K562 (cell line): ENCODE measurements around the gene TSPAN15. TPM values are rescaled to one million over a fixed set of nuclear protein-coding genes. Genes with fewer than 3 reads are reported as not detected.

Source experiments
- ATAC-seq: fragments of 200-7000 bp; cut with Tn5 transposase; 3 replicates; pipeline ENCODE4 v1.9.1; 2020; ENCODE audit warnings: moderate library complexity
- BruUV-seq: library from RNA; stranded (reverse); fragments of 400-500 nt; replicated peaks from 2 replicates; lab custom pipeline; 2021; lab: Mats Ljungman, UMichigan
- CTCF ChIA-PET: fragments of 300-600 bp; formaldehyde crosslinking; extraction: SDS; loops from one replicate; lab custom pipeline; 2021; ENCODE audit warnings: low intra/inter-chr PET ratio; lab: Yijun Ruan, JAX
- POLR2A ChIA-PET: fragments of 300-600, 350-650 bp; sonication (Branson Sonifier 250); formaldehyde crosslinking; extraction: SDS; loops from one replicate; lab custom pipeline; 2021; ENCODE audit warnings: antibody characterized with exemption, inconsistent platforms; lab: Yijun Ruan, JAX
- DNase-seq, 4 experiments: peaks; one replicate each; pipeline versions ENCODE4 v3.0.0 to v3.0.0-alpha.2; 2011 to 2018; ENCODE audit warnings: low spot score in 3 of 4, mixed read lengths in 3 of 4; ENCODE audit errors: extremely low read depth in 1 of 4
- FAIRE-seq: peaks from 2 replicates; lab custom pipeline; 2011; peaks lifted over from hg19 to GRCh38; lab: Jason Lieb, UNC
- H2AFZ ChIP-seq: 2 replicates; pipeline ENCODE4 v1.6.0; 2011; ENCODE audit warnings: low read depth, low read length, control low read depth, inconsistent platforms
- H3K27ac ChIP-seq: fragments of 200-600 bp; 3 replicates; pipeline ENCODE4 v1.8.0; 2011; ENCODE audit warnings: low read depth, mild to moderate bottlenecking, control low read depth, inconsistent platforms, low read length, moderate library complexity, mixed read lengths; ENCODE audit errors: extremely low read depth
- H3K27me3 ChIP-seq, 2 experiments: fragments of 300-600 bp in 1 of 2; 2 replicates in 1 of 2; 3 replicates in 1 of 2; pipeline versions ENCODE4 v1.6.0 to v1.8.0; 2011; ENCODE audit warnings: inconsistent platforms in 2 of 2, low read length in 2 of 2, mild to moderate bottlenecking in 1 of 2, mixed read lengths in 1 of 2, moderate library complexity in 1 of 2; ENCODE audit not compliant: control insufficient read depth in 2 of 2, insufficient read depth in 2 of 2
- H3K36me3 ChIP-seq: fragments of 300-600 bp; 3 replicates; pipeline ENCODE4 v1.8.0; 2011; ENCODE audit warnings: mild to moderate bottlenecking, low read length, inconsistent platforms; ENCODE audit not compliant: control insufficient read depth, insufficient read depth
- H3K4me1 ChIP-seq, 2 experiments: fragments of 200-600 bp in 1 of 2; replicated peaks in 1 of 2; 2 replicates in 1 of 2; 3 replicates in 1 of 2; pipeline versions ENCODE4 v1.5.1 to v1.8.0; 2011; ENCODE audit warnings: inconsistent platforms in 2 of 2, low read length in 2 of 2, mild to moderate bottlenecking in 1 of 2, mixed read lengths in 1 of 2, moderate library complexity in 1 of 2; ENCODE audit not compliant: control insufficient read depth in 2 of 2, insufficient read depth in 2 of 2
- H3K4me2 ChIP-seq: 2 replicates; pipeline ENCODE4 v1.6.1; 2011; ENCODE audit warnings: low read length, control low read depth, inconsistent platforms, mixed read lengths; ENCODE audit not compliant: insufficient read depth
- H3K4me3 ChIP-seq: fragments of 200-600 bp; sonication (generic), shearing (Covaris generic); 2 replicates; pipeline ENCODE4 v1.5.1; 2016; ENCODE audit warnings: control low read depth, inconsistent platforms
- H3K79me2 ChIP-seq: fragments of 200-600 bp; 3 replicates; pipeline ENCODE4 v1.8.0; 2011; ENCODE audit warnings: low read length, inconsistent platforms; ENCODE audit not compliant: control insufficient read depth, insufficient read depth
- H3K9ac ChIP-seq, 2 experiments: 2 replicates each; pipeline versions ENCODE4 v1.6.0 to v1.6.1; 2011; ENCODE audit warnings: low read depth in 2 of 2, low read length in 2 of 2, control low read depth in 1 of 2, inconsistent platforms in 1 of 2, mild to moderate bottlenecking in 1 of 2, mixed read lengths in 1 of 2; ENCODE audit not compliant: insufficient read depth in 1 of 2
- H3K9me1 ChIP-seq: one replicate; pipeline ENCODE4 v1.6.0; 2011; ENCODE audit warnings: inconsistent platforms, mild to moderate bottlenecking, low read length, moderate library complexity; ENCODE audit not compliant: control insufficient read depth, insufficient read depth
- H3K9me3 ChIP-seq: replicated peaks from 2 replicates; pipeline ENCODE4 v1.5.1; 2011; ENCODE audit warnings: low read depth, low read length, inconsistent platforms; ENCODE audit not compliant: control insufficient read depth, insufficient read depth
- H4K20me1 ChIP-seq: replicated peaks from 2 replicates; pipeline ENCODE4 v1.6.1; 2011; ENCODE audit warnings: low read length, inconsistent platforms, mixed read lengths; ENCODE audit not compliant: control insufficient read depth, insufficient read depth
- ATF3 ChIP-seq, 2 experiments: fragments of 450-650 bp in 1 of 2; sonication (generic) in 1 of 2; formaldehyde crosslinking in 1 of 2; IDR thresholded peaks in 1 of 2; conservative IDR thresholded peaks in 1 of 2; 2 replicates each; pipeline versions ENCODE4 v1.6.1 to v1.8.1; 2016 to 2023; ENCODE audit warnings: mild to moderate bottlenecking in 2 of 2, moderate library complexity in 2 of 2, inconsistent platforms in 1 of 2, missing genetic modification reagents in 1 of 2
- BRD4 ChIP-seq: fragments of 200-600 bp; sonication (generic); IDR thresholded peaks from 2 replicates; pipeline ENCODE4 v1.6.1; 2017; ENCODE audit warnings: inconsistent platforms
- CEBPG ChIP-seq, 3 experiments: fragments of 200-800 bp in 1 of 3; sonication (Bioruptor generic) in 1 of 3; sonication (generic) in 1 of 3; formaldehyde crosslinking in 1 of 3; IDR thresholded peaks in 2 of 3; conservative IDR thresholded peaks in 1 of 3; 2 replicates each; pipeline versions ENCODE4 v1.6.1 to v1.8.0; 2016 to 2022; ENCODE audit warnings: missing compliant biosample characterization in 2 of 3, missing genetic modification characterization in 2 of 3, mild to moderate bottlenecking in 1 of 3, missing genetic modification reagents in 1 of 3
- EWSR1 ChIP-seq: fragments of 450-650 bp; IDR thresholded peaks from 2 replicates; pipeline ENCODE4 v1.6.1; 2018; ENCODE audit warnings: borderline replicate concordance, mild to moderate bottlenecking, low read depth, moderate library complexity; ENCODE audit not compliant: partially characterized antibody
- HLTF ChIP-seq: fragments of 450-650 bp; IDR thresholded peaks from 2 replicates; pipeline ENCODE4 v1.6.1; 2016
- KHSRP ChIP-seq: fragments of 450-650 bp; IDR thresholded peaks from 2 replicates; pipeline ENCODE4 v1.6.1; 2017
- KLF6 ChIP-seq: fragments of 250-450 bp; sonication (Bioruptor Pico); IDR thresholded peaks from 2 replicates; pipeline ENCODE4 v1.4.0; 2020; ENCODE audit warnings: mild to moderate bottlenecking, moderate library complexity, borderline replicate concordance
- MTA2 ChIP-seq: fragments of 450-650 bp; IDR thresholded peaks from 2 replicates; pipeline ENCODE4 v1.6.1; 2016; ENCODE audit warnings: low read depth
- NEUROD1 ChIP-seq: fragments of 150-350 bp; IDR thresholded peaks from 2 replicates; pipeline ENCODE4 v1.6.1; 2014; ENCODE audit warnings: borderline replicate concordance, low read length, low read depth; ENCODE audit not compliant: partially characterized antibody
- RBM25 ChIP-seq: fragments of 200-400 bp; formaldehyde crosslinking; IDR thresholded peaks from 2 replicates; pipeline ENCODE4 v1.6.1; 2018; ENCODE audit warnings: low read length, low read depth, moderate library complexity; ENCODE audit not compliant: severe bottlenecking
- SMARCA5 ChIP-seq: fragments of 450-650 bp; IDR thresholded peaks from 2 replicates; pipeline ENCODE4 v1.6.1; 2016
- ZNF384 ChIP-seq: IDR thresholded peaks from 2 replicates; pipeline ENCODE4 v1.6.1; 2012; ENCODE audit warnings: low read depth, low read length, improper control_type of control experiment
- ZNF511 ChIP-seq: sonication (generic); formaldehyde crosslinking; IDR thresholded peaks from 2 replicates; pipeline ENCODE4 v1.8.0; 2022; ENCODE audit warnings: mild to moderate bottlenecking, missing genetic modification reagents
- ZNF561 ChIP-seq: fragments of 450-650 bp; formaldehyde crosslinking; conservative IDR thresholded peaks from 2 replicates; pipeline ENCODE4 v1.4.0; 2020; ENCODE audit warnings: mild to moderate bottlenecking, moderate library complexity
- in situ Hi-C: fragments of 300-500 bp; cut with MboI; formaldehyde crosslinking; loops from 4 replicates; pipeline ENCODE4 v1.15.0; 2018; ENCODE audit warnings: inconsistent platforms, mixed read lengths
- intact Hi-C: fragments of 100-400 bp; cut with micrococcal nuclease; formaldehyde crosslinking; loops from 2 replicates; pipeline ENCODE4 v1.14.2; 2022
- polyA plus RNA-seq, 8 experiments: library from polyadenylated mRNA; depleted of rRNA in 4 of 8; stranded (reverse) in 5 of 8; unstranded in 3 of 8; fragments of >200 nt; fragmentation: Nextera tagmentation in 2 of 8; fragmentation: Illumina TruSeq in 1 of 8; extraction: Ambion mirVana in 2 of 8; extraction: Trizol in 1 of 8; gene quantifications; 2 replicates each; pipeline versions ENCODE4 v1.2.1 to v1.2.3, GENCODE V29; 2011 to 2014; ENCODE audit warnings: inconsistent platforms in 1 of 8, missing spikeins in 1 of 8
- total RNA-seq, 7 experiments: library from RNA; depleted of rRNA in 6 of 7; stranded (reverse); fragments of >200 nt in 6 of 7; fragmentation: Illumina TruSeq in 2 of 7; extraction: Trizol in 2 of 7; gene quantifications; 2 replicates each; pipeline versions ENCODE4 v1.2.1 to v1.2.3, GENCODE V29; 2011 to 2021; ENCODE audit warnings: low replicate concordance in 1 of 7
- TF ChIP-seq, protein P1 (sequence below): fragments of 250-450 bp; sonication (Bioruptor Pico); IDR thresholded peaks from 2 replicates; pipeline ENCODE4 v1.4.0; 2020; ENCODE audit warnings: mild to moderate bottlenecking
- TF ChIP-seq, protein P2 (sequence below): fragments of 450-650 bp; IDR thresholded peaks from 2 replicates; pipeline ENCODE4 v1.6.1; 2017; ENCODE audit warnings: antibody characterized with exemption
- TF ChIP-seq, protein P3 (sequence below): fragments of 250-450 bp; sonication (Bioruptor Pico); IDR thresholded peaks from 2 replicates; pipeline ENCODE4 v1.9.0; 2021; ENCODE audit warnings: mild to moderate bottlenecking

Gene TSPAN15
- total and polyA plus RNA-seq, 9 of the 15 experiments (the other 6 are each of a cell fraction or from before 2014, with no cell fraction given), result 0.33 to 1.0 (median 0.45) TPM; not detected in 2

- Histone ChIP-seq H3K4me1 (peaks cover 6 to 15% of the 10 kb centered on the region in 2 experiments), H3K27ac (no peak overlapping the region), H2AFZ (peak overlapping the region; percentile 33; the same call in 1 of the 2 replicates), H3K27me3 (peaks cover 12 to 15% of the 10 kb centered on the region in 2 experiments; a peak in 3 of 5 replicates), H3K79me2 (no peaks in the 10 kb centered on the region), H3K9me3 (no peaks in the 10 kb centered on the region), H3K9ac (0 out of 4 replicates have a peak overlapping the region, but pooled peaks of 1 of the 2 experiments have one; percentile 18), H4K20me1 (no peaks in the 10 kb centered on the region), H3K36me3 (no peaks in the 10 kb centered on the region), H3K9me1 (no peaks in the 10 kb centered on the region), H3K4me2 (peak overlapping the region; percentile 42; the same call in 1 of the 2 replicates), H3K4me3 (no peak overlapping the region)
- ATAC-seq, result no peak
- DNase-seq, result no peak
- CTCF ChIA-PET, result no interaction called here
- BruUV-seq, result no TSS peak
- intact Hi-C loops (loop anchor here (5.0 kb wide), 1 partner anchor 41 kb away; no protein-coding TSS in a partner anchor), in situ Hi-C loops (no loop called here)
- no peak for FAIRE-seq
- POLR2A ChIA-PET, result interaction anchor here (0.9 to 2.0 kb wide), 6 partner anchors 17 to 35 kb away, joined by 3 to 6 read pairs (median 3); no protein-coding TSS in a partner anchor
- no peak for TF ChIP-seq KLF6
- TF ChIP-seq RBM25, result peak; percentile 39
- no peak for TF ChIP-seq KHSRP
- TF ChIP-seq BRD4, result no peak
- TF ChIP-seq, protein P1, sequence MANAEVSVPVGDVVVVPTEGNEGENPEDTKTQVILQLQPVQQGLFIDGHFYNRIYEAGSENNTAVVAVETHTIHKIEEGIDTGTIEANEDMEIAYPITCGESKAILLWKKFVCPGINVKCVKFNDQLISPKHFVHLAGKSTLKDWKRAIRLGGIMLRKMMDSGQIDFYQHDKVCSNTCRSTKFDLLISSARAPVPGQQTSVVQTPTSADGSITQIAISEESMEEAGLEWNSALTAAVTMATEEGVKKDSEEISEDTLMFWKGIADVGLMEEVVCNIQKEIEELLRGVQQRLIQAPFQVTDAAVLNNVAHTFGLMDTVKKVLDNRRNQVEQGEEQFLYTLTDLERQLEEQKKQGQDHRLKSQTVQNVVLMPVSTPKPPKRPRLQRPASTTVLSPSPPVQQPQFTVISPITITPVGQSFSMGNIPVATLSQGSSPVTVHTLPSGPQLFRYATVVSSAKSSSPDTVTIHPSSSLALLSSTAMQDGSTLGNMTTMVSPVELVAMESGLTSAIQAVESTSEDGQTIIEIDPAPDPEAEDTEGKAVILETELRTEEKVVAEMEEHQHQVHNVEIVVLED, result no peak
- TF ChIP-seq CEBPG (CRISPR knock-in tag; IDR thresholded peaks at IDR 0.05), result no peak; the same call in 1 of the 2 replicates
- peak in 1 of 2 experiments; percentile 66; a peak in 2 of 4 replicates for TF ChIP-seq CEBPG (tag; conservative IDR thresholded peaks at IDR 0.05 in 1 of 2, IDR thresholded peaks at IDR 0.05 in 1 of 2)
- TF ChIP-seq ZNF511 (CRISPR knock-in tag), result no peak
- no peak for TF ChIP-seq ATF3 (IDR thresholded peaks at IDR 0.05)
- TF ChIP-seq ATF3 (CRISPR knock-in tag; conservative IDR thresholded peaks at IDR 0.05), result no peak
- TF ChIP-seq HLTF, result no peak
- no peak for TF ChIP-seq NEUROD1
- TF ChIP-seq ZNF384, result peak; percentile 62; the same call in 1 of the 2 replicates
- TF ChIP-seq, protein P2, sequence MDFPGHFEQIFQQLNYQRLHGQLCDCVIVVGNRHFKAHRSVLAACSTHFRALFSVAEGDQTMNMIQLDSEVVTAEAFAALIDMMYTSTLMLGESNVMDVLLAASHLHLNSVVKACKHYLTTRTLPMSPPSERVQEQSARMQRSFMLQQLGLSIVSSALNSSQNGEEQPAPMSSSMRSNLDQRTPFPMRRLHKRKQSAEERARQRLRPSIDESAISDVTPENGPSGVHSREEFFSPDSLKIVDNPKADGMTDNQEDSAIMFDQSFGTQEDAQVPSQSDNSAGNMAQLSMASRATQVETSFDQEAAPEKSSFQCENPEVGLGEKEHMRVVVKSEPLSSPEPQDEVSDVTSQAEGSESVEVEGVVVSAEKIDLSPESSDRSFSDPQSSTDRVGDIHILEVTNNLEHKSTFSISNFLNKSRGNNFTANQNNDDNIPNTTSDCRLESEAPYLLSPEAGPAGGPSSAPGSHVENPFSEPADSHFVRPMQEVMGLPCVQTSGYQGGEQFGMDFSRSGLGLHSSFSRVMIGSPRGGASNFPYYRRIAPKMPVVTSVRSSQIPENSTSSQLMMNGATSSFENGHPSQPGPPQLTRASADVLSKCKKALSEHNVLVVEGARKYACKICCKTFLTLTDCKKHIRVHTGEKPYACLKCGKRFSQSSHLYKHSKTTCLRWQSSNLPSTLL, result no peak
- no peak for TF ChIP-seq EWSR1
- no peak for TF ChIP-seq ZNF561
- TF ChIP-seq, protein P3, sequence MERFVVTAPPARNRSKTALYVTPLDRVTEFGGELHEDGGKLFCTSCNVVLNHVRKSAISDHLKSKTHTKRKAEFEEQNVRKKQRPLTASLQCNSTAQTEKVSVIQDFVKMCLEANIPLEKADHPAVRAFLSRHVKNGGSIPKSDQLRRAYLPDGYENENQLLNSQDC (CRISPR knock-in tag), result no peak
- no peak for TF ChIP-seq MTA2
- TF ChIP-seq SMARCA5, result peak; percentile 57; the same call in 1 of the 2 replicates
These were observed 5.0 kb upstream of the TSPAN15 start for GRCh38 chr10:69446229-69446628.
